Measurements from ENCODE around the gene TSHZ2. TPM values are rescaled to one million over a fixed set of nuclear protein-coding genes. Genes with fewer than 3 reads are reported as not detected.

TSHZ2 gene
- total RNA-seq, 1 donor from 2014 or later, result 12.6 TPM

DNA sequence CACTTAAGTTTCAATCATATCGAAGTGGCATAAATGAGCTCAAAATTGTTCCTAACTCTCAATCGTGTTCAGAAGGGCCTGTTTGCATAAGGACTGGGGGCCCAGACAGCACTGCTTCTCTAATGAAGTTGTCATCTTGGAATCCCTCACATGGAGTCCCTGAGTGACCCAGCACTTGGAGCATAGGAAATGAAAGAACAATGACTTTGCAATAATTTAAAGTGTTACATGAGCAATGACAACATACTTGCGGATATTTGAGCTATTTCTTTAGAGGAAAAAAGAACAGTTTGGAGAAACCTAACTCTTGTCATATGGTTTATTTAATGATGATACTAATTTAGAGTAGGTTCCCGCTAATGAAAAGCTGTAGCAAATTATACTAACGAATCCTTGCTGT is 239.9 kb downstream of the TSHZ2 start:
- H3K36me3 ChIP-seq, result no peaks in the 10 kb centered on the region
- no peaks in the 10 kb centered on the region for H3K9me3 ChIP-seq
- intact Hi-C loops (cut with DNase I), result no loop called here
- no peak overlapping the region for H3K27ac ChIP-seq
- no peaks in the 10 kb centered on the region for H3K27me3 ChIP-seq (ENCODE audit: low read depth)
- DNase-seq (no peak), ATAC-seq (no peak)
- H3K4me1 ChIP-seq, result peaks cover 3% of the 10 kb centered on the region
- no peak overlapping the region for H3K4me3 ChIP-seq
- TF ChIP-seq, protein P1, sequence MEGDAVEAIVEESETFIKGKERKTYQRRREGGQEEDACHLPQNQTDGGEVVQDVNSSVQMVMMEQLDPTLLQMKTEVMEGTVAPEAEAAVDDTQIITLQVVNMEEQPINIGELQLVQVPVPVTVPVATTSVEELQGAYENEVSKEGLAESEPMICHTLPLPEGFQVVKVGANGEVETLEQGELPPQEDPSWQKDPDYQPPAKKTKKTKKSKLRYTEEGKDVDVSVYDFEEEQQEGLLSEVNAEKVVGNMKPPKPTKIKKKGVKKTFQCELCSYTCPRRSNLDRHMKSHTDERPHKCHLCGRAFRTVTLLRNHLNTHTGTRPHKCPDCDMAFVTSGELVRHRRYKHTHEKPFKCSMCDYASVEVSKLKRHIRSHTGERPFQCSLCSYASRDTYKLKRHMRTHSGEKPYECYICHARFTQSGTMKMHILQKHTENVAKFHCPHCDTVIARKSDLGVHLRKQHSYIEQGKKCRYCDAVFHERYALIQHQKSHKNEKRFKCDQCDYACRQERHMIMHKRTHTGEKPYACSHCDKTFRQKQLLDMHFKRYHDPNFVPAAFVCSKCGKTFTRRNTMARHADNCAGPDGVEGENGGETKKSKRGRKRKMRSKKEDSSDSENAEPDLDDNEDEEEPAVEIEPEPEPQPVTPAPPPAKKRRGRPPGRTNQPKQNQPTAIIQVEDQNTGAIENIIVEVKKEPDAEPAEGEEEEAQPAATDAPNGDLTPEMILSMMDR (IDR thresholded peaks at IDR 0.05), result no peak

DNA sequence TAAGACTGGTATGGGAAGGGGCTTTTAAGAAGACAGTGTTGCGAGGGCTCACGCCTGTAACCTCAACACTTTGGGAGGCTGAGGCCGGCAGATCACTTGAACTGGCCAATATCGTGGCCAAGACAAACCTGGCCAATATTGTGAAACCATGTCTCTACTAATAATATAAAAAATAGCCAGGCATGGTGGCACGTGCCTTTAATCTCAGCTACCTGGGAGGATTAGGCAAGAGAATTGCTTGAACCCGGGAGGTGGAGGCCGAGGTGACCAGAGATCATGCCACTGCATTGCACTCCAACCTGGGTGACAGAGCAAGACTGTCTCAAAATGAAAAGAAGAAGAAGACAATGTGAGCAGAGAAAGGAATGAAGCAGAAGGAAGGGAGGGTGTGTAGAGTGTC is 242.2 kb downstream of the TSHZ2 start:
- H3K27ac ChIP-seq, result no peak overlapping the region
- no peak overlapping the region for H3K4me3 ChIP-seq
- no peaks in the 10 kb centered on the region for H3K36me3 ChIP-seq
- ATAC-seq, result no peak
- no peaks in the 10 kb centered on the region for H3K27me3 ChIP-seq (ENCODE audit: low read depth)
- intact Hi-C loops (cut with DNase I), result no loop called here
- peaks cover 5% of the 10 kb centered on the region for H3K4me1 ChIP-seq
- H3K9me3 ChIP-seq, result no peaks in the 10 kb centered on the region
- no peak for DNase-seq
- TF ChIP-seq, protein P1 (IDR thresholded peaks at IDR 0.05), result no peak

DNA sequence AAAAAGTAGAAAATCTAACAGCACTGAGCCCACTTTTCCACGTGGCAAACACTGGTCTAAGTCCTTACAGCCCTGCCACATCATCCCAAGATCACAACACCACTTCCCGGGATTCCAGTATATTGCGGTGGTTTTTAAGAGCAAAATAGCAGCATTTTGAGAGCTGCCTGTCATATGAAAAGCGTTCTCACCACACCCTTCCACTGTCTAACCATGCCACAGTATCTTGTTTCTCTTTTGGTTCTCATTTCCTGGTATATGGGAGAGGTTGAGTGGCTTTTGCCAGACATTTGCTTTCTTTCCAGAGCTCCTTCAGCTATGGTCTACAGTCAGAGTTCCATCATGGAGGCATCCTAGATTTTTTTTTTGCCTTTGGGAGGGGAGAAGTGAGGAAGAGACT is 243.0 kb downstream of the TSHZ2 start:
- Histone ChIP-seq H3K4me3 (no peak overlapping the region), H3K4me1 (peaks cover 5% of the 10 kb centered on the region), H3K27me3 (ENCODE audit: low read depth) (no peaks in the 10 kb centered on the region), H3K36me3 (no peaks in the 10 kb centered on the region), H3K9me3 (no peaks in the 10 kb centered on the region), H3K27ac (no peak overlapping the region)
- TF ChIP-seq, protein P1 (IDR thresholded peaks at IDR 0.05), result no peak
- ATAC-seq (no peak), DNase-seq (no peak)
- intact Hi-C loops (cut with DNase I), result no loop called here

DNA sequence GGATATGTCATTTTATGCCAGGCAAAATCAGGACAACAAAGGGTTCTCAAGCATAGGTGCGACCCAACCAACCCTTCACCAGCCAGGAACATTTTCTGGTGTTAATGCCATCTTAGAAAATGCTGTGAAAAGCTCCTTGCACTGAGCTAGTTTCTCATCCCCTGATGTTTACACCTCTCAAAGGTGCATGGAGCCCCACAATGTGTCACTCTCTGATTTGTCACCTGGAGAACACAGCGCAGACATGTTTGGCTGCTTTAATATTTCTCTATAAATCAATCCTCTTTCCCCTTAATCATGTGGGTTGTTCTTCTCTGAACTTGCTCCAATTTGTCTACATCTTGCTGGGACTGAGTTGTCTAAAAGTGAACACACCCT is 244.3 kb downstream of the TSHZ2 start:
- H3K4me1 ChIP-seq, result peaks cover 5% of the 10 kb centered on the region
- H3K9me3 ChIP-seq, result no peaks in the 10 kb centered on the region
- TF ChIP-seq, protein P1 (IDR thresholded peaks at IDR 0.05), result no peak
- no peaks in the 10 kb centered on the region for H3K36me3 ChIP-seq
- DNase-seq, result no peak
- H3K27ac ChIP-seq, result no peak overlapping the region
- no peak overlapping the region for H3K4me3 ChIP-seq
- no peak for ATAC-seq
- no peaks in the 10 kb centered on the region for H3K27me3 ChIP-seq (ENCODE audit: low read depth)
- intact Hi-C loops (cut with DNase I), result no loop called here

DNA sequence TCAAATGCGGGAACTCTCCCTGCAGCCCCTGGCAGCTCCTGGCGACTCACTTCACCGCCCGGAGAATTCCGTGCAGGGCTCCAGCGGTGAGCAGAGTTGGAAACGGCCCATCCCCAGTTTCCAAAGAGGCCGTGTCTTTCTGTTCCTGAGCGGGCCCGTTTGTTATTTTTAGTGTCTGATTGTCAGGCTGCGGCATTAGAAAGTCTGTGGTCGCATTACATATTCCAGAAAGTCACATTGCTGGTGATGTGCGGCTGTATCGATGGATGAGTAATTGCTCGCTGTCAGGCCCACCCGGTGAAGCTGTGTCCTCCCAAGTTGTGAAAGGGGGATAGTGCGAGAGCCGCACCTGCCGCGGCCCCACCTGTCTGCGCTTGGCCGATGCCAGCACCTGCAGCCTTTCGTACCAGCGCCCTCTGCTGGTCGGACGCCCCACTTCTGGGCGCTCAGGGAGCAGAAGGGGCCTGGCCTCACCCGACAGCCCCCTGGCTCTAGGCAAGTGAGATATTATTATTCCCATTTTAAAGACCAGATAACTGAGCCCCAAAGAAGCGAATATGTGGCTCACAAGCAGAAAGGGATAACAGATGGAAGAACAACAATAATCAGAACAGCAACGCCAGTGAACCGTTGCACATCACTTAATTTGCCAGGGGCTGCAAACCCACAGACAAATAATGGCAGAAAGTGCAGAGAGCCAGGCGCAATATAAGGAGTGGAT is 244.9 kb downstream of the TSHZ2 start:
- ATAC-seq (peak; percentile 88 to 89), DNase-seq (peak; percentile 80)
- intact Hi-C loops (cut with DNase I), result no loop called here
- H3K9me3 ChIP-seq, result no peaks in the 10 kb centered on the region
- TF ChIP-seq, protein P1 (IDR thresholded peaks at IDR 0.05), result peak; percentile 88
- H3K36me3 ChIP-seq, result no peaks in the 10 kb centered on the region
- no peaks in the 10 kb centered on the region for H3K27me3 ChIP-seq (ENCODE audit: low read depth)
- peak overlapping the region; percentile 21 for H3K4me3 ChIP-seq
- no peak overlapping the region for H3K27ac ChIP-seq
- H3K4me1 ChIP-seq, result peaks cover 5% of the 10 kb centered on the region
